ENCODE data around the gene PTPRA.
"Not testable (repeated sequence)": the region's sequence is repeated elsewhere in the genome, so short reads cannot be mapped to it uniquely, and the experiment has no call there.

GRCh38 chr20:2831206-2831605, 42.1 kb upstream of the PTPRA start:
- TF ChIP-seq CTCF, POLR2A (IDR thresholded peaks at IDR 0.05): not testable (repeated sequence)

All from adrenal gland (tissue), 5 donors.